COLO829 (cell line): ENCODE data around the gene TSPAN15.
"Not testable (repeated sequence)": the region's sequence is repeated elsewhere in the genome, so short reads cannot be mapped to it uniquely, and the experiment has no call there.

ENCODE experiments used
- DNase-seq: peaks from one replicate; pipeline ENCODE4 v3.0.0; 2012; ENCODE audit warnings: low spot score

The TSPAN15 gene

DNA sequence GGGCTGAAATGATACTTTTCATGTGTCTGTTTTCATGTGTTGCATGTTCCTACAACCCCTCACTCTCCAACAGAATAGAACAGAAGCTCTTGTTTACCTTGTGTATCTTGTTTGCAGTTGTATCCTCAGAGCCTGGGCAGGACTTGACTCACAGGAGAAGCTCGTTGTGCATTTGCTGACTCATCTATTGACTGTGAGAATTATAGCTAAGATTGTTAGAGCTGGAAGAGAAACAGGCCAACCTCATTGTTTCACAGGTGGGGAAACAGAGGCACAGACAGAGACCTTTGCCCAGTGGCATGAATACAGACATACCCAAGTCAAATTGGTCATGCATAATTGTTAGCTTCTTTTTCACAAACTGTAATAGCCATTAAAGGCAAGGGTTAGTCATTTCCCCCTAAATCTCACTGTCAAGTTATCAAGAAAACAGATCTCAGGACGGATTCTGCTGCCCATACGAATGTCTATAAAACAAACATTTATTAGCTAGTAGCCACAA is 4.6 kb upstream of the TSPAN15 start:
- peak; percentile 38 for DNase-seq

DNA sequence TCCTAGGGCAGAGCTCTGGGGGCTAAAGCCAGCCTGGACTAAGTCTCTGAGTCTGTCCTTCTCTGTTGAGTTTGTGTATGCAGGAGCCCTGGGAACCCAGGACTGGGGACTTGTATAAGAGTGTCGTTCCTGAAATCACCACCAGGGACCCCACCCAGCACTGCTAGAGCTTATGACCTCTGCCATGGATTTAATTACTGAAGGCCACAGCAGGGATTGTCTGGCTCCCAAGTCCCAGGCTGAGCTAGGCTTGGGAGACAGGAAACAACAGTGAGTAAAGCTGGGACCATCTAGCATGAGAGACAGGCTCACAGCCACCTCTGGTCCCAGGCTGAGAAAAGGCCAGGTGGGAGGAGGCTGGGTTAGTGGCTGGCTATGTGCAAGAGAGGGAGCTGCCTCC is 1.4 kb upstream of the TSPAN15 start:
- DNase-seq: no peak

DNA sequence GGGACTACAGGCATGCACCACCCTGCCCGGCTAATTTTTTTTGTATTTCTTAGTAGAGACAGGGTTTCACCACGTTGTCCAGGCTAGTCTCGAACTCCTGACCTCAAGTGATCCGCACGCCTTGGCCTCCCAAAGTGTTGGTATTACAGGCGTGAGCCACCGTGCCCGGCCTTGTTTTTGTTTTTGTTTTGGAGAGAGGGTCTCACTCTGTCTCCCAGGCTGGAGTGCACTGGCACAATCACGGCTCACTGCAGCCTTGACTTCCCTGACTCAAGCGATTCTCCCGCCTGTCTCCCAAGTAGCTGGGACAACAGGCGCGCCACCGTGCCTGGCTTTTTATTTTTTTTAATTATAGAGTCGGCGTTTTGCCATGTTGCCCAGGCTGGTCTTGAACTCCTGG is 870 bp upstream of the TSPAN15 start:
- DNase-seq: not testable (repeated sequence)

DNA sequence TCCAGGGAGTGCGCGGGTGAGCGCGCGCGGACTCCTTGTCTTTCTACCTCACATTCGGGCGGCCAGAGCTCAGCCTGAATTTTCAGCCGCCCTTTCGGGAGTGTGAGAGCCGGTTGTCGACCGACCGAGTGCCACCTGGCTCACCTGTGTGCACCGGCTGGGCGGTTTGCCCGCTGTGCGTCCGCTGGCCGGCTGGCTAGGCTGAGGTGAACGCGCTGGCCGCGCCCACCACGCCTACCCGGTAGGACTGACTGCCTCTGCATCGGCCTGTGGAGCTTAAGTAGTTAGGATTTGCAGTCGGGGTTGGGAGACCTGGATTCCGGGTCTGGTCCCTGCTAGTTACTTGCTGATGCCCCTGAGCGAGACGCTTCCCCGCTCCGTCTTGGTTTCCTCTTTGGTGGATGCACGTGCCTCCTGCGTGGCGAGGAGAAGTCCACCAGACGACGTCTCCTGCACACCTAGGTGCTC is 553 bp downstream of the TSPAN15 start:
- DNase-seq: no peak

DNA sequence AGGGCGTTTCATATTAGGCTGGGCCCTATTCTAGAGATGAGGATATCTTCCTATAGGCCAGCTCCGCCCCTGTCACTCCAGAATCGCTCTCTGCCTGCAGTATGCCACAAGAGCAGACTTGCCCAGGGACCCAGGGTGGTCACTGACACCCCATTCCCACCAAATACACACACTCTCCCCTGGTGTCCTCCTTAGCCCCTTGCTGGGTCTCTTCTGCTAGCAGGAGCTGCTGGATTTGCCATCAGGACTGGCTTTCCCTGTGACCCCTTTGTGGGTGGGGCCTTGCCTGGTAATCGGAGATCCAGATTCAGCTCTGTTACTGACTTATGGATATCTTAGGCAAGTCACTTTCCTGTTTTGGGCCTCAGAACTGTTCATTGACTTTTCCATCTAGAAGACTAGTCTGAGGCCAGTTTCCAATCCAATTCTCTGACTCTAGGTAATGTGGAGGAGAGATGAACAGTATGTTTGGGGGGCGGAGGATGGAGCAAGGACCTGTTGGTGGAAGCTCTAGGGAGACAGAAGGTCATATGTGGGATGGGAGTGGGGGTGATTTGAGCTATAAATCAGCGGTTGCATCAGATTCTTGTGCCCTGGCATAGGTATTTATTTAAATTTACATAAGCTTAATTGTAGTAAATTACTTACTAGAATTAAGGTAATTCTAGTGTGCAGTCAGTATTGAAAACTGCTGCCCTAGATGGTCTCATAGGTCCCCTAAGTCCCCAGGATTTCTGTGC is 1.6 kb downstream of the TSPAN15 start:
- DNase-seq: no peak

DNA sequence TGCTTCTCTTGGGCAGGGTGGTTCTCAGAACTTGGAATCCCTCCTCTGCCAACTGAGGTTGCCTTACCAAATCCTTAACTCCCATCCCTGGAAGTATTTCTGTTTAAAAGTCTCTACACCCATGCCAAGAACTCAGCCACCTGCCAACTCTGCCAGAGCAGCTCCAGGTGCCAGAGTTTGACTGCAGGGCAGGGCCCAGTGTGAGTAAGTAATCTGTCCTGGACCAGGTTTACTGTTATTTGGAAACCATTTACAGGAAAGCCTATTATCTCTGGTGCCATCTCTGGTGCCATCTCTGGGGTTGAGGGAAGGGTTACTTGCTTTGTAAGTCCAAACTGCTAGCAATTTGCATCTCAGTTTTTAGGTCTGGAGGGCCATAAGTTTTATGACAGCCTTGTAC is 2.5 kb downstream of the TSPAN15 start:
- DNase-seq: no peak

DNA sequence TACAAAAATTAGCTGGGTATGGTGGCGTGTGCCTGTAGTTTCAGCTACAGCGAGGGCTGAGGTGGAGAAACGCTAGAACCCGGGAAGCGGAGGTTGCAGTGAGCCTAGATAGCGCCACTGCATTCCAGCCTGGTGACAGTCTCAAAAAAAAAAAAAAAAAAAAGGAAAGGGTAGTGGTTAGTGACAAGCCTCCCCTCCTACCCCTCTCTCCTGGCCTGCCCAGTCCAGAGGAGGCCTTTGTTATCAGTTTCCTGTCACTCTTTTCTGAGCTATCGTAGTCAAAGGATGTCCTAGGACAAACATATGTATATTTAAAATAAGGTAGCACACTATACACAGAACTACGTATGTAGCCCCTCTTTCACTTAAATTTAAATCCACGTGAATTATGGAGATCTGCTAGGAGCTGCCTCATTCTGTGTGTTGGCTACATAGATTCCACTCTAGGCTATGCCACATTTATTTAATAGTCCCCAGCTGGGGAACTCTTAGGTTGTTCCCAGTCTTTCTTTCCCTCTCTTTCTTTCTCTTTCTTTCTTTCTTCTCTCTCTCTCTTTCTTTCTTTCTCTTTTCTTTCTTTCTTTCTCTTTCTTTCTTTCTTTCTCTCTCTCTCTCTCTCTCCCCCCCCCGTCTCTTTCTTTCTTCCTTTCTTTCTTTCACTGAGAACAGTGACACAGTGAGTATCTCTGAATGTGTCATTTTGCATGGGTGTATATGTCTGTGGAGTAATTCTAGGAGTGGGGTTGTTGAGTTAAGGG is 3.9 kb downstream of the TSPAN15 start:
- no peak for DNase-seq

DNA sequence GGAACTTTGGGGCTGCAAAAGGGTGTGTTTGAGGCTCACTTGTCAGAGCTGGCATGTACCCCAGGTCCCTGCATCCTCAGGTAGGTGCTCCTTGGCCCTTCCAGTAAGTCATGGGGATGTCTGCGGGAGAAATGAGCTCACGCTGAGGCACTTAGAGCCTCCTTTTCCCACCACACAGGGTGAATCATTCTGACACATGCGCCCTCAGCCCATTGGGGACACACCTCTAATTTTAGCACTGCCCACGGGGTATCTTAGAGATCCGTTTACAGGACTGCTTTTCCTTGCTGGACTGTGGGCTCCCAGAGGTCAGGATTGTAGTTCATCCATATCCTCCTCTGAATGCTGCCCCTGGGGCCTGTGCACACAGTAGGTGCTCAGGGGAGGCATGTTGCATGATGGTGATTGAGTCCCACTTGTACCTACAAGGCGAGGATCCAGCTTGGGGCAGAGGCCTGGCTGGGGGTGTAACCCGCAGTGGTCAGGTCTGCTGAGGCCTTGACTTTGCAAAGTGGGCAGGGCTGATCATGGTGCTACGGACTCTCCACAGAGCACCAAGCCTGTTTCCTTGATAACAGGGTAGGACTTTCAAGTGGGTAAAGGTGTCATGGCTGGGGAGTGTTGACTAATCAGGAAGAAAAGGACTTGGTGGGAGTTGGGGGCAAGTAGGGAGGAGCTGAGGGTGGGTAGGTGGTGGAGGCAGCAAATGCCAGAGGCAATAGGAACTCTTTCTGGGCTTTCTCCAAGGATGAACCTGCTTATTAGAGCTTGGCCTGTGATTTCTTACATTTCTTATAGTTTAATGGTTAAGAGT is 5.8 kb downstream of the TSPAN15 start:
- no peak for DNase-seq

DNA sequence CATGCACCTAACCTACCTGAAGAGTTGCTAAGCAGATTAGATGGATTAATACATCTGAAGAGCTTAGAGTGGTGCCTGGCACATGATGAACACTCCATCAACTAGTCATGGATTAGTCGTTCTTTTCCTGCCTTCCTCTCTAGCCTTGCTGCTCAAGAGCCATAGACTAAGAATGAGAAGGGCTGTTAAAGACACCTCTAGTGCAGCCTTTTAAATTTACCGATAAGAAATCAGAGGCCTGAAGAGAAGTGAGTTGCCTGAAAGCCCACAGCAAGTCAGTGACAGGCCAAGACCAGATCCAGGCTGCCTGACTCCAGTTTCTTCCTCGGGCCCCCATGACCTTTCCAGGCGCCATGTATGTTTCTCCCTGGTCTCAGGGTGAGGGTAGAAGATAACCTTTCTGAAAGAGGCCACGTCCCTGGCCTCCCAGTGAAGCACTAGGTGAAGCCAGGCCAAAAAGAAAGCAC is 6.5 kb downstream of the TSPAN15 start:
- DNase-seq: no peak

DNA sequence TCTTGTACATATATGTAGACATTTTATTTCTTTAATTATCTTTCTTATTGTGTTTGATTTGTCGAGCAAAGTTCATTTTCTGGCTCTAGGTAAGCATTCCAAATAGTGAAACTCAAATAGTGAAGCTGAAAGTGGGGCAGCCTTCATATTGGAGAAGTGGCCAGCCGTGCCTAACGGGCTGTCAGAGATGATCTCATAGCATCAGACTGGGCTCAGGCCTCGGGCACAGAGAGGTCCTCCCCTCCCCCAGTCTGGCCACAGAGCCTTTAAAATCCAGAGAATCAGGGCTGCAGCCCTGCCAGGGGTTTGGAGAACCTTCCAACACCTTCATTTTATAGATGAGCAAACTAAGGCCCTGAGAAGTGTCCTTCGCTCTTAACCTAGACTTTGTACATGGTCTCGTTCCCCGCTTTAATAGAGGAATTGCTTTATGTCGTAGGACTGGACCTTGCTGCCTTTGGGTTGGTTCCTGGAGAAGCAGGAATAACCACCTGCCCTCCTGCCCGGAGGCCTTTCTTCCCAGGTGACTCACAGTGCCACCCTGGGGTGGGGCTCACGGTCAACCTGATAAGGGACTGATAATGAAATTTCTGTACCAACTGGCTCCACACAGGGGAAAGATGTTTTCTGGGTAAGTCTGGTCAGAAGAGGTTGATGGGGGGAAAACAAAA is 7.3 kb downstream of the TSPAN15 start:
- no peak for DNase-seq

DNA sequence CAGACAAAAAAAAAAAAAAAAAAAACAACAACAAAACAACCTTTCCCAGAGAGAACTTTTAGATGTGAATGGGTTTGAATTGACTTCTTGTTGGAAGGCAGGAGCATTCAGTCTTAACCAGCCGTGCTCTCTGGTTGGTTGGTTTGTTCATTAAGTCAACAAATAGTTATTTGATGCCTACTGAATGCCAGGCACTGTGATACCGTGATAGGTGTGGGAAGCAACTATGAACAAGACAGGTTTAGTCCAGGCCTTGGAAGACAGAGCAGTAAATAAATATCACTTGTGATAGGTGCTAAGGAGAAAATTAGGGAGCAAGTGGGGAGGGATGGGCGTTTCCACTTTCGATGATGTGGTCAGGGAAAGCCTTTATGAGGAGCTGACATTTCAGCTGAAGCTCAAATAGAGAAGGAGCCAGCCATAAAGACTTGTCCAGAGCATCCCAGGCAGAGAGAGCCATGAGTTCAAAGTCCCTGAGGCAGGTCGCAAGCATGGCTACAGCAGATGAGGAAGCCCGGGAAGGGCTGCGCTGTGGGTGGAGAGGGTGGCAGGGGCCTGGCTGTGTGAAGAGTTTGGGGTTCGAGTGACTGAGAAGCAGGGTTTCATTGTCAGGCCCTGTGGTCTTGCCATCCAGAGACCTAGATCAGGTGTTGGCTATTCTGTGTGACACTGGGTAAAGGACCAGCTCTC is 8.0 kb downstream of the TSPAN15 start:
- no peak for DNase-seq

DNA sequence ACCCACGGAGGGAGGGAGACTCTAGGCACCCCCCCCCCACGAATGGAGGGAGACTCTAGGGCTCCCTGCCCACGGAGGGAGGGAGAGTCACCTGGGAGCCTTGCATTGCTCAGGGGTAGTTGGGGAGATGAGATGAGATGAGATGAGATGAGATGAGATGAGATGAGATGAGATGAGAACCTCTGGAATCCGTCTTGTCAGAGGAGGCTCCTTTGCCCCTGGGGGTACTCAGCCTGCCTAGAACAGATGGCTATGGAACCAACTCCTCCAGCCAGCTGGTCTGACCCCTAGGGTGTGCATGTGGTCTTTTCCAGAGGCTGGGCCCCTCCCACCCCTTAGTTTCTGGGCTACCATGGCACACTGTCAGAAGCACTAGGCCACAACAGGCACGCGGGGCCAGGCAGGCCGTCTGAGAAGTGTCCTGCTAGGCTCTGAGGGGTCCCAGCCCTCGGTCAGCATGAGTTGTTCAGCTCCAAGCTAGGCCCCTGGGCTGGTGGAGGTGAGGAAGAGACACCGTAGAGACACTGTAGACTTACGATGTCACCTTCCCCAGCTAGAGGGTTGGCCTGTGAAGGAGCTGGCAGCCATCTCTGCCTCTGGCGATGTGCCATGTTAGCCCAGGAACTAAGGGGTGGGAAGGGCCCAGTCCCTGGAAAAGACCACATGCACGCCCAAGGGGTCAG is 8.8 kb downstream of the TSPAN15 start:
- DNase-seq: no peak

DNA sequence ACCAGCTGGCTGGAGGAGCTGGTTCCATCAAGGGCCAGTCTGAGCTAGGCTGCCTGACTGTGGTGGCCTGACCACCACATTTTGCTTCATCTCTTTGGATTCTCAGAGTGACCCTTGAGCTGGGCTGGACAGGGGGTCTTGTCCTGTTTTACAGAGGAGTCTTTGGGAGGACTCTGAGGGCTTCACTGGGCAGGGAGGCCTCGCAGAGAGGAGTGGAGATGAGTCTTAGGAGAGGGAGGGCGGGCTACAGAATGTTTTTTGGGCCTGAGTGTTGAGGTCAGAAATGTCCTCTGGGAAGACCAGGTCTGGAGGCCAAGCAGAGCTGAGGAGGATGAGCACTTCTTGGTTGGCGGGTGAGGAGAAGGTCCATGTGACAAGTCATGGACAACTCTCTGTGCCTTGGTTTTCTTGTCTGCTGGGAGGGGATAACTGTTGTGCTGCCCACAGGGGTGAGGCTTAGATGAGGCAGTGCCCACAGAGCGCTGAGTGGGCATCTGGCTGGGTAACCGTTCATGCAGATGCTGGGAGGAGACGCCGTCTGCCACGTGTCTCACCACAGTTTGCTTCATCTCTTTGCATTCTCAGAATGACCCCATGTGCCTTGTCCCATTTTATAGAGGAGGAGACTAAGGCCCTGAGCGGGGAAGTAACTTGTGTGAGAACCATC is 9.4 kb downstream of the TSPAN15 start:
- no peak for DNase-seq

DNA sequence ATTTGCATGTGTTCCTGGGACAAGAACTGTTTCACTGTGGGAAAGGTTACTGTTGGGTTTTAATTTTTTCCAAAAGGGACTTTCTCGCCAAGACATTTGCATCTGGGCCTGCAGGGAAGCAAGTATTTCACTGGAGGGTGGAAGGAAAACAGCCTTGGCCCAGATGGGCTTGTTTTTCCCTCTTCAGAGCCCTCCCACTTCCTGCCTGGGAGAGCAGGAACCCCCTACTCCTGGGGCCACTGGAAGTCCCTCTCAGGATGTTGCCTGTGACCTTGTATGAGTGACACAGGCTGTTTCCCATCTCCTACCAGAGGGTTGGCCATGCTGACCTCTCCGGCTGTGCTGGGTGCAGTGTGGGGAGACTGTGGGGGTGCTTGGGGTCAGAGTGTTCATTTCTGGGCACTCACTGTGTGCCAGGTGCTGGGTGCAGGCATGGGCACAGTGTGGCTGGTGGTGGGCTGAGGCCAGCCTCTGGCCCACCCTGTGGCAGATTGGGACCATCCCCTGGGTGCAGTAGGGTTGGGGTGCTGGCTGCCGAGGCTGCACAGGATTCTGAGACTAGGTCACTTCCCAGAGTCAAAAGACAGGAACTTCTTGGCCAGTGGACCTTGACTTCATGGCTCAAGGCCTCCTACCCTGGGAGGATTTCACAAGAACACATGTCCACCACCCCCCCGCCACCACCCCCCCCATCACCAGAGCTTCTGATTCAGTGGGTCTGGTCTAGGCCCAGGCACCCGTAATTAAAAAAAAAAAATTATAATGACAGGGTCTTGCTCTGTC is 10.2 kb downstream of the TSPAN15 start:
- no peak for DNase-seq

DNA sequence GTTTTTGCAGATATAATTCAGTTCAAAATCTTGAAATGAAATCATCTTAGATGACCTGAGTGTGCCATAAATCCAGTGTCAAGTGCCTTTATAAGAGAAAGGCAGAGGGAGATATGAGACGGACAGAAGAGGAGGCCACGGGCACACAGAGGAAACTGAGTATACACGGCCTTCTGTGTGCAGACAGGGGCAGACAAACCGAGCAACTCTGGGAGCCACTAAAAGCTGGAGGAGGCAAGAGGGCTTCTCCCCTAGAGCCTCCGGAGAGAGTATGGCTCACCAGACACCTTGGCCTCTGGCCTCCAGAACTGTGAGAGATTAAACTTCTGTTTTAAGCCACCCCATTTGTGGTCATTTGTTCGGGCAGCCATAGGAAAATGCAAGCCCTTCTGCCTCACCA is 12.6 kb downstream of the TSPAN15 start:
- DNase-seq: no peak

DNA sequence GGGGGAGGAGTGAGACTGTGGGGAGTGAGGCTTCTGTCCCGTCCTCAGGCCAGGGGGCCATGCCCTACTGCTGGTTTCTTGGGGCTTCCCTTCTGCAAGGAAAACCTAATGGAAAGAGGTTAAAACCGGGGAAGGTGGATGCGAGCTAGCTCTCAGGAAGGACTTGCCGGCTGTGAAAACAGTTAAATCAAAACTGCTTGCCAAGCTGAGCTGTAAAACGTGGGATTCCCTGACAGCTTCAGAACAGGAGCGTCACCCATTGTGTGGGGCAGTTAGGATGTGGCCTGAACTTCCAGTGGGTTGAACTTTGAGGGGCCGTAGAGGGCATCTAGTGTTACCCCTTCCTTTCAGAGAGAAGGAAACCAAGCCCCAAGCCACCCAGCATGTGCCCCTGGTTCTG is 13.1 kb downstream of the TSPAN15 start:
- DNase-seq: no peak

DNA sequence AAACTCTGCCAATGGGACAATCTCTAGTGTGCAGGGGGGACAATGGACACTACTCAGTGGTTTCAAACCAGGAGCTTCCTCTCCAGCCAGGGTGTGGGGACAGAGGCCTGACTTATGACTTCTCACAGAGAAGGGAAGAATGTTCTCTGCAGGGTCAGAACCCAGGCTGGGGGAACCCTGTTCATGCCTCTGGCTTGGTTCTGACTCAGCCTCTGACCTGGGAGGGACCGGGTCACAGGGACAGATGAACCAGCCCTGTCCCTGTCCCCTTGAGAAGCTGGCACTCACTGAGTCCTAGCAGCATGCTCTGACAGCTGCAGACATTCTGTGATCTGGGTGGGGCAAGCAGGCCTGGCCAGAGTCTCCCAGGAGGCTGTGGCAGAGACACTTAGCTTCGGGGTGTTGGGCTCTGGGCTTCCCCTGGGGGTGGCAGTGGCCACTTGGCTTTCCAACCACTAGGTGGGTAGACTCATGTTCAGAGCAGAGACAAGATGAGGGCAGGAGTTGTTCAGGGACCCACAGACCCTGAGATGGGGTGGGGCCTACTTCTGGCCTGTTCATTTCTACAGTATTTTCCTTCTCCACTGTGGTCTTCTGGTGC is 13.6 kb downstream of the TSPAN15 start:
- no peak for DNase-seq

DNA sequence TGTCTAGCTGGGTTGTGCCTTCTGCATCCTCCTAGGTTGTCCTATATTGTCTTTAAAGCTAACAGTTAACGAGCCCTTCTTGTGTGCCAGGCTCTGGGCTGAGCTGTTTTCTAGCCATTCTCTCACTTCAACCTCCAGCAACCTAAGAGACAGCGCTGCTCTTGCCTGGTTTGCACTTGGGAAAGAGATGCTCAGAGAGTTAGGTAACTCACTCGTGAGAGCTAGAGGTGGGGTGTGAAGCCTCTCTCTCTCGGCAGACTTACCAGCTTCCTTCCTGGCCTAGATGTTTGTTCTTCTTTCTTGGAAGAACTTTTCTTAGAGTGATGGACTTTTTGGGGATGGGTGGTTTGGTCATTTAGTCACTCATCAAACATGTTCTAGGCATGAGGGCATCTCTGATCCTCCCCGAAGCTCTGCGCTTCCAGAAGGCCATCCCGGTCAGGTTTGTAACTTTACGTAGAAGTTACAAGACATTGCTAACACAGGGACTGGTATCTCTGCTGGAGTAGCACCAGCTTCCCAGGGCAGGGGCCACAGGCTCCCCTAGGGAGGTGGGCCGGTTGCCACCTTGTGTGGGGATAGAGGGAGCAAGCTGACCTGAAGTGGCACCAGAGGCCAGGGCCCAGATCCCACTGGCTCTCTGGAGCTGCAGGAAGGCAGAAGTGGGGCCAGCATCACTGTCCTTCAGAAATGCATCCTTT is 14.3 kb downstream of the TSPAN15 start:
- DNase-seq: no peak
